Daoy (cell line): ENCODE data around the gene ACLY. TPM values are rescaled to one million over a fixed set of nuclear protein-coding genes. Genes with fewer than 3 reads are reported as not detected.

ENCODE experiments used
- DNase-seq: peaks from one replicate; pipeline ENCODE4 v3.0.0-alpha.2; 2015; ENCODE audit warnings: low read depth
- total RNA-seq: library from RNA; depleted of rRNA; stranded (reverse); fragments of >200 nt; shearing (Covaris generic); gene quantifications from 2 replicates; pipeline ENCODE4 v1.2.3, GENCODE V29; 2014; rRNA removed

ACLY gene
- 115 and 124 TPM in 2 replicates for total RNA-seq

DNA sequence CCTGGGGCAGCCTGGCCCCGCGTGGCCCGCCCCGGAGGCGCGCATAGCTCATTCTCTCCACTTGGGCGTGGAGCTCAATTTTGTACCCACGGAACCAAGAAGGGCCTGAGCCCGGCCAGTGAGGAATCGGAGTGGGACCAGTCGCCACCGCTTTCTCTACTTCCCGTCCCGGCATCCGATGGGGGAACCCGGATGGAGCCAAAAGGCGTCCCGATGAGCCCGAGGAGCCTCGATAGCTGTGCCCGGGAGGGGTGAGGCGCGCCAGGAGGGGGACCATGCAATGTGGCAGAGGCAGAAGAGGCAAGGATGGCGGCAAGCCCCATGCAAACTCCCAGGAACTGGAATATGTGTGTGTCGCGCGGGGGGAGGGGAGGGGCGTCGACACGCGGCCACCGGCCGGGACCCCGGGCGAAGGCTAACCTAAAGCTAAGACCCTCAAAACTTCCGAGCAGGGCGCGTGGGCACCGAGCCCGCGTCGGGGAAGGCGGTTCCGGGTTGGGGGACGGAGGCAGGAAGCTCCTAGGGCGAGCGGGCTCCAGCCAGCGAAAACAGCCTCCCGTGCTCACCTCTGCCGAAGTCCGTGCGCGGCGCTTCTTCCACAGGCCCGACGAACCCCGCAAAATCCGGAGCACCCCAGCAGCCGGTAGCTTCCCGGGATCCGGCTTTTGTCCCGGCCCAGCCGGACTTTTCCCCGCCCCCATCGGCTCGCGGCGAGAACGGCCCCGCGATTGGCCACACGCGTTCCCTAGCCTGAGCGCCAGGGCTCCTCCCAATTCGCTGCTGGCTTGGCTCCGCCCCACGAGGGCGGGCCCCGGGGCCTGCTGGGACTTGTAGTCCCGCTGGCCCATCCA lies at the start of gene ACLY:
Gene ACLY (minus strand): TSS at position 638 of the 851 bp plus-strand sequence. CDS start 5,078 bp downstream, outside the sequence.
- peak; percentile 99 for DNase-seq

DNA sequence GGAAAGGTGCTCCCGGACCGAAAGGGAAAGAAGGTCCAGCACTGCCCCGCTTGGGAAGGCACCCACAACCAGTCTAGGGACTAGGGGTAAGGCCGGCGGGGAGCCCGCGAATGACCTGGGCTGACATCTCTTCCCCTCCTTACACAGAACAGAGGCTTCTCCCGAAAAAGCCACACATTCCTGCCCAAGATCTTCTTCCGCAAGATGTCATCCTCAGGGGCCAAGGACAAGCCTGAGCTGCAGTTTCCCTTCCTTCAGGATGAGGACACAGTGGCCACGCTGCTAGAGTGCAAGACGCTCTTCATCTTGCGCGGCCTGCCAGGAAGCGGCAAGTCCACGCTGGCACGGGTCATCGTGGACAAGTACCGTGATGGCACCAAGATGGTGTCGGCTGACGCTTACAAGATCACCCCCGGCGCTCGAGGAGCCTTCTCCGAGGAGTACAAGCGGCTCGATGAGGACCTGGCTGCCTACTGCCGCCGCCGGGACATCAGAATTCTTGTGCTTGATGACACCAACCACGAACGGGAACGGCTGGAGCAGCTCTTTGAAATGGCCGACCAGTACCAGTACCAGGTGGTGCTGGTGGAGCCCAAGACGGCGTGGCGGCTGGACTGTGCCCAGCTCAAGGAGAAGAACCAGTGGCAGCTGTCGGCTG lies 49.3 kb upstream of the ACLY start:
- no peak for DNase-seq

- peak; percentile 32 for DNase-seq
These were observed 48.6 kb upstream of the ACLY start for GRCh38 chr17:41967141-41967920.

DNA sequence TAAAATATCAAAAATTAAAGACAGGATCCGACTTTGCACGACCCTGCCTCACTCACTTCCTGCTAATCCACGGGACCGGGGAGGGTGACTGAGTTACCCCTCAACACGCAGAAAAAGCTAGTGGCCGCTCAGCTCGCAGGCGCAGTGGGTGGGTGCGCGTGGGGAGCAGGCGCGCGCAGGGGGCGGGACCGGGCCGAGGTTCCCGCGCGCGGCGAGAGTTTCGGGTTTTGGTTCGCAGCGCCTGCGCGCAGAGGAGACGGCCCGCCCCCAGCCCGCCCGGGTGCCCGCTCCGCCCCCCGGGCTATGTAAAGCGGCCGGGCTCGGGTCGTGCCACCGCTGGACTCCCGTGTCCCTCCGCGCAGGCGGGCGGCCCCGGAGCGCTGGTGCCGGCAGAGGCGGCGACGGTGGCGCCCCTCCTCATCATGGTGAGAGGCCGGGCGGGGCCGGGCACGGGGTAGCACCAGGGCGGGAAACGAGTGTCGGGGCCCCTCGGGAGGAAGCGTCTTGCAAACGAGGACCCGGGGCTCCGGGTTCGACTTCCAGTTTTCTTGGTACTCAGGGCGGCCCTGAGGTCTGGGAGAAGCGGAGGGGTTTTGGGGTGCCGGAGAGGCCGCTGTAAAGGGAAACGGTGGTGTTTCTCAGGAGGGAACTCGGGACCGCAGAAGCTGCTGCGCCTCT lies 47.9 kb upstream of the ACLY start, which contains the start of gene CNP:
Gene CNP (plus strand): TSS at position 333 of the 678 bp plus-strand sequence. CDS start 90 bp downstream, at position 423.
- peak; percentile 92 for DNase-seq

DNA sequence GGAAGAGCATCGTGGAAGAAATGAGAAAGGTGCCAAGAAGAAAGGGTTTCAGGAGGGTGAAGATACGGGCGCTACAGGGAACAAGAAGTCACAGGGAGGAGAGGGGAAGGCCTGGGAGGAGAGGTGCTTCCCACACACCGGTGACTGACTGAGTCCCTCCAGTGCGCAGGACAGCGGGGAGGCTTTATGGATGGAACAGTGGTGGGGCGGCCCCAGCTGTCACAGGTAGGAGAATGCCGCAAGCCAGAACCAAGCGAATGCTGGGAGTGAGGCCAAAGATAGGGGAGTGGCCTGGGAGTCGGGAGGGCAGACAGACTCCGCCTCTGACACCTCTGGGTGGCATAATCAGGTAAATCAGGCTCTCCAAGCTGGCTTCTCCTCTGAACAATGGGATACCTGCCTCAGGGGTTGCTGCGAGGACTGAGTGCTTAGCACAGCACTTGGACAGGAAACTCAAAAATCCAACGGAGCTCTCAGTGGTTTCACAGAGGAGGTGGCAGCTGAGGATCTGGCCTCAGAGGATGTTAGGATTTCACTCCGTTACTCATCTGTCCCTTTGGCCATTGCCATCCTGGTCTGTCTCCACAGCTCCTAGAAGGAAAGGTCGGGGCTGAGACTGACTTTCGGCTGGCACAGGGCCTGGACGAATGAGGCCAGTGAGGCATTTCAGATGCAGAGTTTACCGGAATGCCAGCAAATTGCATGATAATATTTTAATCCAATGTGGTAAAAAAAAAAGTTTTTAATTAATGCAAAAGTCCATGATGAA lies 47.1 kb upstream of the ACLY start:
- peak; percentile 44 for DNase-seq

DNA sequence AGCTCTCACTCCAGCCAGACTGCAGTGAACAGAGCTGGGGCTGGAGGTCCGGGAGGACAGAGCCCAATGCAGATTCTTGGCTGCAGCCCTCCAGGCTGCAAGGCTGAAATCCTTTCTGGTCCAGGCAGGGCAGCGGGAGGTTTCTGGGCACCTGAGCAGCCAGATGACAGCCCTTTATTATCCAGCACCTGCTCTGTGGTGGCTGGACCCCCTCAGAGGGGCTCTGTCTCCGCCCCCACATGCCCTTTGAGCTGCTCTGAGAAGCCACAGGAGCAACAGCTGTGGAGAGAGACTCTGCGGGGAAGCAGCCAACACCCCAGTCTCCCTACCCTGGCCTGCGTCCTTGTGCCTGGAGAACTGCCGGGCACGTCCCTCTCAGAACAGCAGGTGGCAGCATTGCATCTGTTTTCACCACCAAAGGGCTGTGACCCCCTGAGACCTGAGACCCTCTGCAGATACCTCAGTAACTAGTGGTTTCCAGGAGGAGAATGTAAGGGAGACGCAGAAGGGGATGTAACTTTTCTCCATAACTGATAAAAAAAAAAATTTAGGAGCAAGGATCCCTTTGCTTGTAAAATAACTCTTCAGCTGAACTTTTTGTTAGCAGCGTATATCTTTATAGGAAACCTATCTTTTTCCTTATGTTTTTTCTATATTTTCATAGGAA lies 44.1 kb upstream of the ACLY start:
- DNase-seq: peak; percentile 67

DNA sequence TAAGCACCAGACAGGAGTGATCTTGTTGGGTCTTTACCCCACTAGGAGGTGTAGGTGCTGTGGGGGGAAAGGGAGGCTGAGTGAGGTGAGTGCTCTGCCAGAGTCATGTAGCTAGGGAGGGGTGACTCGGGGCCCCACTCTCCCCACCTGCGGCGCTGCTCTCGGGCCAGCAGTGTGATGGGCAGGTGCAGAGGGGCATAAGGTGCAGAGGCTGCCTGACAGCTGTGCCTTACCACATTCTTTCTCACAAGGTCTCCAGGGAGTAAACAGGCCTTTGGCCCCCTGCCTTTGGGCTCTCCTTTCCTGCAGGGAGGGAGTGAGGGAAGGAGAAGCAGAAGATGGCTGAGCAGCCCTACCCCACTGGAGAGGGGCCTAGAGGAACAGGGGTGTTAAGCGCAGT lies 43.4 kb upstream of the ACLY start:
- DNase-seq: no peak

DNA sequence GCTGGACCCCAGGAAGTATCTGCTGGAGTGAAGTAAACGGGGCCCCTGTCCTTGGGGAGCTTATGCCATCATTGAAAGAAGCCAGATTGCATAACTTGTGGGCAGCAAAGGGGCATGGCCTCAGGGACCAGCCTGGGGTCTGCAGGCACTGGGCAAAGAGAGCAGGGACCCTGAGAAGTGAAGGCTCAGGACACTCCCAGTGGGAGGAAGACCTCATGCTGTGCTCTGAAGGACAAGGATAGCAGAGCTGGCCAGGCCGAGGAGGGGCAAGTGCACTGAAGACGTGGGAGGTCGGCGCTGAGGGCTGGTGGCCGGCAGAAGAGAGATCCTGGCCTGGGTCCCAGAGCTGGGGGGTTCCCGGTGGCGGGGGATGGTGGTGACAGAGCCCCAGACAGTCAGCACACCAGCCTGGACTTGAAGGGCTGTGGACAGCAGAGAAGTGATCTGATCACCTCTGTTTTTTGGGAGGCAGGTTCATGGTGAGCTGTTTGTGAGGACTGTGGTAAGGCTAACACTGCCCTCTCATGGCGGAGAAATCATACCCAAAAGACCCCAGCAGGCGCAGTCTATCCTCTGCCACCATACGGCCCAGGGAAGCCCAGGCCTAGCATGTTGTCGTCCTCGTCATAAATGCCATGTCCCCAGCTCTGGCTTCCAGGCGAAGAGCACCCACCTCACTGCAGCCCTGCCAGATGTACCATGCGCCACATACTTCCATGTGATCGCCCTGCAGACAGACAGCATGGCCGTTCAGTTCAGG lies 40.8 kb upstream of the ACLY start:
- DNase-seq: peak; percentile 61

- no peak for DNase-seq
These were observed 40.2 kb upstream of the ACLY start for GRCh38 chr17:41959030-41959335.

DNA sequence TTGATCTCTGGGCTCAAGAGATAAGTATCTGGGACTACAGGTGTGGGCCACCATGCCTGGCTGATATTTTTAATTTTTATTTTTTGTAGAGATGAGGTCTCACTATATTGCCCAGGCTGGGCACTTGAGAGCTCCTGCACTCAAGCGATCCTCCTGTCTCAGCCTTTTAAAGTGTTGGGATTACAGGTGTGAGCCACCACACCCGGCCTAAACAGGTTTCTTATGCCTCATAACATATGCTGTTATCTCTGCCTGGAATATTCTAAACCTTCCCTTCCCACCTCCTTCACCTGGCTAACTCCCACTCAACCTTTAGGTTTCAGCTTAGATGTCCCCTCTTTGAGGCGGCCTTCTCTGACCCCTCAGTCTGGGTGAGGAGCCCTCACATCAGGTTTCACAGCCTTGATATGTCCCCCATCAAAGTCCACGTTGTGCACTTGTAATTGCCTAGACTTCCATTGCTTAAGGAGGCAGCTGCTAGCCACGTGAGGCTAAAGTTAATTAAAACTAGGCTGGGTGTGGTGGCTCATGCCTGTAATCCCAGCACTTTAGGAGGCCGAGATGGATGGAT lies 39.2 kb upstream of the ACLY start:
- DNase-seq: no peak

- peak; percentile 49 for DNase-seq
These were observed 38.5 kb upstream of the ACLY start for GRCh38 chr17:41957031-41957868.

GRCh38 chr17:41956522-41956921 lies 37.8 kb upstream of the ACLY start:
- DNase-seq: peak; percentile 75

- DNase-seq: no peak
These were observed 30.2 kb upstream of the ACLY start for GRCh38 chr17:41948762-41949460.

DNA sequence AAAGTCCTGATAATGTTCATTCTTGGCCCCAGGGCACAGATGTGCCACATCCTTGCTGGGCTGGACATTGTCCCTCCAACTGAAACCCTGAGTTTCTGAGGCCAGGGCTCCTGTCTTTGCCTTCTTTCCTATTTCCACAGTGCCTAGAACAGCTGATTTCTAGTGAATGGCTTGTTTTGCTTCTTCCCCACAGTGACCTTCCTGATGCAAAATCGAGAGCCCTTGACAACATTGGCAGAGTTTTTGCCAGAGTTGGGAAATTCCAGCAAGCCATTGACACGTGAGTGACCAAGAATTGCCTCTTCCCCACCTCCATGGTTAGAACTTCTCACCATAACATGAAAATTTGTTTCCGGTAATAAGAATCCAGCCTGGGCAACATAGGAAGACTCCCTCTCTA lies 26.2 kb upstream of the ACLY start:
- DNase-seq: no peak

GRCh38 chr17:41943492-41943891 lies 24.7 kb upstream of the ACLY start:
- peak; percentile 24 for DNase-seq

DNA sequence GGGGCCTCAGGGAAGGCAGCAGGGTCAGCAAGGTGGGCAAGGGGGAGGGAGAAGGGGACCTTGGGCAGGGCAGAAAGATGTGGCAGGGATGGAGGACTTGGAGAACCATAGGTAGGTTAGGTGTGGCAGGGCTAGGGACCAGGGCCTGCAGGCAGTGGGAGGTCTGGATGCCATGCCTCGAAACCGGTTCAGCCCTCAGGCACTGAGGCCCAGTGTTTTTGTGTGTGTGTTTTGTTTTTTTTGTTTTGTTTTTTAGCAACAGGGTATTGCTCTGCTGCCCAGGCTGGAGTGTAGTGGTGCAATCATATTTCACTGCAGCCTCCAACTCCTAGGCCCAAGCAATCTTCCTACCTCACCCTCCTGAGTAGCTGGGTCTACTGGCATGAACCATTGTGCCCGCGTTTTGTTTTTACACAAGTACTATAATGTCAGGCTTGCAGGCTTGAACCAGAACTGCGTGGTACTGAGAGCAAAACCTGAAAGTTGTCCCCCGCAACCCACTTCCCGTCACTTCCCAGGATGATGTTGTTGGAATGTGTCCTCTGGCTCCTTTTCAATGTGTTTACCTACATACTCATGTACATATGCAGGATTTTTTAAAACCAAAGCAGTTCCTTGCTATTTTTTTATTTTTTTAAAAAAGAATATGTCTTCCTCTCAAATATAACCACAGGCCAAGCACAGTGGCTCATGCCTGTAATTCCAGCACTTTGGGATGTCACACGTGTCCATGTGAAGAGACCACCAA lies 24.0 kb upstream of the ACLY start:
- no peak for DNase-seq

DNA sequence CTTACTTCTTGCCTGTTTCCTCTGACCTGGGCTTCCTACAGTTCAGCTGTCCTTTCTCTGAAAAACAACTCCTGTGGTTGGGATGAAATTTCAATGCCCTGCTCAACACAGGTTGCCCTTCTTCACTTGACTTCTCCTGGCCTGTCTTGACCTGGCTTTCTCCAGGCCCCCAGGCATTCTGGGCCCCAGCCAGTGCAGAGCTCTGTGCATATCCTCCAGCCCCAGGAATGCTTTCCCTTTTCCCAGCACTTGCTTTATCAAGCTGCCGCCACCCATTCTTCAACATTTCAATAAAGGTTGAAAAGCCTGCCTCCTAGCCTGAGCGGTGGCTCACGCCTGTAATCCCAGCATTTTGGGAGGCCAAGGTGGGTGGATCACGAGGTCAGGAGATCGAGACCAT lies 22.4 kb upstream of the ACLY start:
- no peak for DNase-seq
